Right lobe of liver (tissue), 4 donors: ENCODE measurements around the gene STK33.

Experiments
- POLR2A ChIP-seq: fragments of 450-650 bp; IDR thresholded peaks from one replicate; pipeline ENCODE4 v1.6.1; 2017; ENCODE audit warnings: antibody characterized with exemption, mild to moderate bottlenecking
- TF ChIP-seq, protein P1 (sequence below), 4 donors: fragments of 200-600 bp in 3 of 4; fragments of 450-650 bp in 1 of 4; IDR thresholded peaks; one replicate each; pipeline versions ENCODE4 v1.5.1 to v1.8.0; 2016 to 2022; ENCODE audit warnings: antibody characterized with exemption in 4 of 4, mild to moderate bottlenecking in 2 of 4
- donor health status: DM: no; HTN: no; CAD: no.
- donor health status: DM: no; HTN: no; CAD: no.
- donor health status: DM: no; HTN: yes; CAD: no.

DNA sequence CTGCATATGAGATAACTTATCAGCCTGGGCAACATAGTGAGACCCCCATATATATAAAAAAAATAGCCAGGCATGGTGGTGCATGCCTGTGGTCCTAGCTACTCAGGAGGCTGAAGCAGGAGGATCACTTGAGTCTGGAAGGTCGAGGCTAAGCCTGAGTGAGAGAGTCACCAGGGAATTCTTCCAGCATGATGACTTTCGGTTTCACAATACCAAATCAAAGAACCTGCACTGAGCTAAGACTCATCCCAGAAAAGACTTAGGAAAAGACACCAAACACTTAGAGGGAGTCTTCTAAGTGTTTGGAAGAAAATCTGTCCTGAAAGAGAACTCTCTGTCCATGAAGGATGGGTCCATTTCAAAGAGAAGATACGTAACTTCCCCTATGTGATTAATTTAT is 12.7 kb downstream of the STK33 start:
- TF ChIP-seq, protein P1, sequence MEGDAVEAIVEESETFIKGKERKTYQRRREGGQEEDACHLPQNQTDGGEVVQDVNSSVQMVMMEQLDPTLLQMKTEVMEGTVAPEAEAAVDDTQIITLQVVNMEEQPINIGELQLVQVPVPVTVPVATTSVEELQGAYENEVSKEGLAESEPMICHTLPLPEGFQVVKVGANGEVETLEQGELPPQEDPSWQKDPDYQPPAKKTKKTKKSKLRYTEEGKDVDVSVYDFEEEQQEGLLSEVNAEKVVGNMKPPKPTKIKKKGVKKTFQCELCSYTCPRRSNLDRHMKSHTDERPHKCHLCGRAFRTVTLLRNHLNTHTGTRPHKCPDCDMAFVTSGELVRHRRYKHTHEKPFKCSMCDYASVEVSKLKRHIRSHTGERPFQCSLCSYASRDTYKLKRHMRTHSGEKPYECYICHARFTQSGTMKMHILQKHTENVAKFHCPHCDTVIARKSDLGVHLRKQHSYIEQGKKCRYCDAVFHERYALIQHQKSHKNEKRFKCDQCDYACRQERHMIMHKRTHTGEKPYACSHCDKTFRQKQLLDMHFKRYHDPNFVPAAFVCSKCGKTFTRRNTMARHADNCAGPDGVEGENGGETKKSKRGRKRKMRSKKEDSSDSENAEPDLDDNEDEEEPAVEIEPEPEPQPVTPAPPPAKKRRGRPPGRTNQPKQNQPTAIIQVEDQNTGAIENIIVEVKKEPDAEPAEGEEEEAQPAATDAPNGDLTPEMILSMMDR (IDR thresholded peaks at IDR 0.05): no peak
- no peak for TF ChIP-seq POLR2A
